HG02870 (cell line): ENCODE measurements around the gene DUSP22.

Experiments used
- ATAC-seq: cut with Tn5 transposase; IDR thresholded peaks from one replicate; pipeline ENCODE4 v1.9.1; 2021; ENCODE audit warnings: mild to moderate bottlenecking, moderate library complexity; ENCODE audit not compliant: unreplicated experiment

Gene DUSP22

DNA sequence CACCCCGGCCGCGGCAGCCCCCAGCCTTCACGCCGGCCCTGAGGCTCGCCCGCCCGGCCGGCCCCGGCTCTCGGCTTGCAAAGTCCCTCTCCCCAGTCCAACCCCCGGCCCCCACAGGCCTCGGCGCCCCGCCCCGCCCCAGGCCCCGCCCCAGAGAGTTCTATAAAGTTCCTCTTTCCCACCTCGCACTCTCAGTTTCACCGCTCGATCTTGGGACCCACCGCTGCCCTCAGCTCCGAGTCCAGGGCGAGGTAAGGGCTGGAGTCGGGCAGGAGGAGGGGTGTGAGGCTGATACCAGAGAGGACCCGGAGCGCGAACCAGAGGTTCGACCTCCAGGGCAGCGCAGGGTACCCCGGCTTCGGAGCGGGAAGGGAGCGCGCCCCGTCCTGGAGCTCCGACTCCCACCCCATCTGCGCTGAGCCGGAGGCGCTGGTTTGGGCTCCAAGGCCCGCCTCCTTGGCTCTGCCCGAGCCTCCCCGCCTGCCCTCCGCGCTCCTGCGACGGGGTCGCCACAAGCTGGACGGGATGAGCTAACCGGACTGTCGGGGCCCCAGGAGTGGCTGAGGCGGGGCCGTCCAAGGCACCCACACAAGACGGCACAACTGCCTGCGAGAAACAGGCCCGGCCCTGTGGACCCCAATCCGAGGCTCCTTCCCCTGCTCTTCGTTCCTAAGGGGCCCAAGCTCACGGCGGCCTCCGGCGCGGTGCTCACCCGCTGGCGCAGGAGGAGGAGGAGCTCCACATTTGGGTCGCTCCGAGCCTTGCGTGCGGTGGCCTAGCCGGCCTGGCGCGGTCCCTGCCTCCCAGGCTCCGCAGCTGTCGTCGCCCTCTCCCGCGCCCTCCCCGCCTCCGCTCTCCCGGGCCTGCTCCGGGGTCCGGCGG, 99.5 kb downstream of the DUSP22 start, which contains the start of gene IRF4:
IRF4 (plus strand) TSS at position 194 of the 882 bp plus-strand sequence. CDS start 1,401 bp downstream, outside the sequence.
- ATAC-seq = peak; percentile 41

DNA sequence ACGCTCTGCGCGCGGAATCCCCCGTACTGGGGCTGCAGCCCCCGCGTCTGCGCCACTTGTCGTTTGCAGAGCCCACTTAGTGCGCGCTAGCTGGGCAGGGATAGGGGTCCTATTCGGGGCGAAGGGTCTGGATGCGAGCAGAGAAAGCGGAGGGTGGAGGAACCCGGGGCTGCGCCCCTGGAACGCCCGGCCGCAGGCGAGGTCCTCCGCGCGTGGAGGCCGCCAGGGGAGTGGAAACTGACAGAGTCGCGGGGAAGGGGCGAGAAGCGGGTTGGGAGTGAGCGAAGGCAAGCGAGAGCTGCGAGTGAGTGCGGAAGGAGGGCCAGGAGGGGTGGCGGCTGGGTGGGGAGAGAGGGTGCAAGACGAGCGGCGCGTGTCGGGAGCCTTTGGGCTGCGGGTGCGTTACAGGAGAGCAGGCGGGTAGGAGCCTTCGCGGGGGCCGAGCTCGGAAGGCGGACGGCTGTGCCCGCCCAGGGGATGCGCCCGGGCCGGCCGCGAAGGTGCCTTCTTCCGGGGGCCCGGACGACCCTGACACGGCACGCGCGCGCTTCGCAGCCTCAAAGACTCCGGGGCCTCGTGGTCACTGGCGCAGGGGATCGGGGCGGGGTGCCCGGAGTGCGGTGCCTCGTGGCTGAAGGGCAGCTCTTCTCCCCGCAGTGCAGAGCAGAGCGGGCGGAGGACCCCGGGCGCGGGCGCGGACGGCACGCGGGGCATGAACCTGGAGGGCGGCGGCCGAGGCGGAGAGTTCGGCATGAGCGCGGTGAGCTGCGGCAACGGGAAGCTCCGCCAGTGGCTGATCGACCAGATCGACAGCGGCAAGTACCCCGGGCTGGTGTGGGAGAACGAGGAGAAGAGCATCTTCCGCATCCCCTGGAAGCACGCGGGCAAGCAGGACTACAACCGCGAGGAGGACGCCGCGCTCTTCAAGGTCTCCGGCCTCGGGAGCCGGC, 100.4 kb downstream of the DUSP22 start:
- ATAC-seq = no peak

GRCh38 chr6:393391-394221, 101.3 kb downstream of the DUSP22 start:
- no peak for ATAC-seq

GRCh38 chr6:394641-395289, 102.5 kb downstream of the DUSP22 start:
- no peak for ATAC-seq

DNA sequence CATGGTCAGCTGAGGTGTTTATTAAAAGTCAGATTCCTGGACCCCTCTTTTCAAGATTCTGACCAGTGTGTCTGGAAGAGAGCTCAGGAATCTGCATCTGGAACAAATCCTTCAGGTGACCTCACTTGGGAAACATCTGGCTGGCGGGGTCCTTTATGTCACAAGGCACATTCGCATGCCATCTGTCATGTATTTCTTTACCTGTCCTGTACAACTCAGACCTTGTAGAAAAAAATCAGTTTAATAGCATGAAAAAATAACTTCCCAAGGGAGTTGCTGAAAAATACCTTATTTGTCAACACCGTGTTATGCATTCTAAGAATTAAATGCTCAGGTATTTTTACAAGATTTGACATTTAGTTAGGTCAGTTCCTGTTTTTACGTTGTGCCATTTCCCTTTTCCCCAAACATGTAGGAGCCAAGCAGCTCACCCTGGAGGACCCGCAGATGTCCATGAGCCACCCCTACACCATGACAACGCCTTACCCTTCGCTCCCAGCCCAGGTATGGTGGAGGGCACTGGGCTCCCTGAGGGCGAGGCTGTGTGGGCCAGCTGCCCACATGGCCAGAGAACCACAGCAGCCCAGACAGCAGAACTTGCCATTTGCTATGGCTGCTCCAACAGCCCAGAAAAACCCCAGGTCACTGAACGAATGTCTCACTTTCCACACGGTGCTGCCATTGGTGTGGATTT, 103.3 kb downstream of the DUSP22 start:
- no peak for ATAC-seq

DNA sequence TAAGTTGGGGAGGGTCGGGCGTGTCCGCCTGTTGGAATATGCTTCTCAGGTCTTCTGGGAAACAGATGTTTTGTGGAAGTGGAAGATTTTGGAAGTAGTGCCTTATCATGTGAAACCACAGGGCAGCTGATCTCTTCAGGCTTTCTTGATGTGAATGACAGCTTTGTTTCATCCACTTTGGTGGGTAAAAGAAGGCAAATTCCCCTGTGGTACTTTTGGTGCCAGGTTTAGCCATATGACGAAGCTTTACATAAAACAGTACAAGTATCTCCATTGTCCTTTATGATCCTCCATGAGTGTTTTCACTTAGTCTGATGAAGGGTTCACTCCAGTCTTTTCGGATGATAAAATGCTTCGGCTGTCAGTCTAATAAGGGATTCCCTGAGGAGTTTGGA, 103.8 kb downstream of the DUSP22 start:
- no peak for ATAC-seq

DNA sequence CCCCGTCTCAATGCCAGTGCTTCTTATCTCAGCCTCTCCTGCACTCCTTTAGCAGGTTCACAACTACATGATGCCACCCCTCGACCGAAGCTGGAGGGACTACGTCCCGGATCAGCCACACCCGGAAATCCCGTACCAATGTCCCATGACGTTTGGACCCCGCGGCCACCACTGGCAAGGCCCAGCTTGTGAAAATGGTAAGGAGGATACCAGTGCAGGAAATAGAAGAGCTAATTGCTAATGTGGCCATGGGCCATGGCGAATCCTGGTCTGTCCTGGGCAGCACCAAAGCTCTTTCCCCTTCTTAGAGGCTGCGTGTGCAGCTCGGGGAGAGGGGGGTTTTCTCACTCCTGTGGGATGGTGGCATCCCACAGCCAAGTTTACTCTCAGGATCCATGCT, 104.8 kb downstream of the DUSP22 start:
- ATAC-seq = no peak

- no peak for ATAC-seq
Observed at GRCh38 chr6:397604-398003, 105.3 kb downstream of the DUSP22 start.

DNA sequence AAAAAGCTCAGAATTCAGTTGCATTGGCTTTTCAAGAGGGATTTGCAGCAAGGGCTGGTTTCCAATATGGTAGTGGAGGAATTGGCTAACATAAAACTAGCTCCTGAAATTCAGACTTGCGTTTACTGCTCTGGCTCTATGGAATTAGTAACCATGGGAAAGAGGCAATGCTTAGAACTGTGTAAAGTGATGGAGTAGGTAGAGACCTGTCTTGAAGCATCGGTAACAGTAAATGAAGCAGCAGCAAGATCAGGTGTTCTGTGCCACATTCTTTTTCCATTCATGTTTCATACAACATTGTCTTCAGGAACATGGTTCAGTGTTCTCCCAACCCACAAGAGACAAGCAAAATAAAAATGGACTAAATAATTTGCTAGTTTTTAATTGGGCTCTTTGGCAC, 105.8 kb downstream of the DUSP22 start:
- ATAC-seq = no peak

- ATAC-seq = no peak
Observed at GRCh38 chr6:398558-399078, 106.3 kb downstream of the DUSP22 start.

DNA sequence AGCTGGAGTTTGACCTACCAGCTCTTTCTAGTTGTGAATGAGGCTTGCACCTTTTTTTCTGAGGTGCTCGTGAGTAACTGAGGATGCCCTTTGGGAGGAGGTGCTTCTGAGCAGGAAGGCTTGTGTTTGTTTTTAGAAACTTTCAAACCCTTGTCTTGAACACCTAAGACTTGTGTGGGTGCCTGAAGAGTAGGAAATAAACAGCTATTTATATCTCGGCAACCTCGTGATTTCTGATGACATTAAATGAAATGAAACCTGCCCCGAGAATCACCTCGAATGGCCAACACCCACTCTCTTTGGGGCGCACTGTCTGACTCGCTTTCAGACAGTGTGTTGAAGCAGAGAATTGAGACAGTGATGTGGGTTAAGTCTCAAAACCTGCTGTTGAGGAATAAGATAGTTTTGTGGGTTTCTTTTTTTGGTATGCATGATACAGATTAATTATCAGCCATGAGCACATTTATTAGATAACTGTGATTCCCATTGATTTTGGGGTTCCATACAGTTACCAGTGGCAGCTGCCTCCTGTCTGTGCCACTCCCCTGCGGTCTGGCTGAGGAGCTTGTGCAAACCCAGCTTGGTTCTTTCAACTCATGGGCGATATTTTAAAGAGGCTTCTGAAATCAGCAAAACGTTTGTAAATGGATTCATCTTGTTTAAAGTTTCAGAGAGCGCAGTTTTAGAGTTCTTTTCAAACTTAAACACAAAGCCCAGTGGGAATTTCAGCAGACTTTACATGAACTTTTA, 107.7 kb downstream of the DUSP22 start:
- peak; percentile 32 for ATAC-seq

GRCh38 chr6:400815-401214, 108.5 kb downstream of the DUSP22 start:
- no peak for ATAC-seq
